ENCODE data around the gene ZBTB39.
"Not testable (repeated sequence)": the region's sequence is repeated elsewhere in the genome, so short reads cannot be mapped to it uniquely, and the experiment has no call there.

ZBTB39 gene

DNA sequence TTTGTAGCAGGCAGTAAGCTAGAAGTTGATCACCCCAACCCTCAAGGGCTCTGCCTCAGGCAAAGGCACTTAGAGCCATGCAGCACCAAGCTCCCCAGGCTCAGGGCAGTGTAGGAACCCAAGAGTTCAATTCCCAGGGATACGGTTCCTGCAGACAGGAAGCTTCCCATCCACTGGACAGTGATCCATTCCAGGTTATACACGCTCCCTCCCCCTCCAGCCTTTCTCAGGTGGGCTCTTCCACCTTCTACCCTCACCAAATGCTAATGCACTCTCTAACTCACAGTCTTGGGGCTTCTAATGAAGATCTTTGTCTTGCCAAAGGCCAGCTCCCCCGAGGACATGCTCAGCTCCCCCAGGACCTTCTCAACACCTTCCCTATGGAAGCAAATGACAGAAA lies 30.9 kb upstream of the ZBTB39 start:
- H3K27ac ChIP-seq = no peak overlapping the region
- no peak overlapping the region for H3K4me3 ChIP-seq

DNA sequence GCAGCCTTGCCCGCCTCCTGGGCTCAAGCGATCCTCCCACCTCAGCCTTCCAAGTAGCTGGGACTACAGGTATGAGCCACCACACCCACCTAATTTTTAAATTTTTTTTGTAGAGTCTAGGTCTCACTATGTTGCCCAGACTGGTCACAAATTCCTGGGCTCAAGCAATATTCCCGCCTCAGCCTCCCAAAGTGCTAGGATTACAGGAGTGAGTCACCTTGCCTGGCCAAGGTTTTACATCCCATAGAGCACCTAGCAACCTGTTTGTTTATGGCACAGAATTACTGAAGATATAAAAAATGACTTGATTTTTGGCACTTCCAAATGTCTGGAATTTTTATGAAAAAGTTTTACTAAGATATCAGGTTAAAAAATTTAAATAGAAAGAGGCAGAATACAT lies 27.1 kb upstream of the ZBTB39 start:
- no peak overlapping the region for H3K4me3 ChIP-seq
- no peak overlapping the region for H3K27ac ChIP-seq

DNA sequence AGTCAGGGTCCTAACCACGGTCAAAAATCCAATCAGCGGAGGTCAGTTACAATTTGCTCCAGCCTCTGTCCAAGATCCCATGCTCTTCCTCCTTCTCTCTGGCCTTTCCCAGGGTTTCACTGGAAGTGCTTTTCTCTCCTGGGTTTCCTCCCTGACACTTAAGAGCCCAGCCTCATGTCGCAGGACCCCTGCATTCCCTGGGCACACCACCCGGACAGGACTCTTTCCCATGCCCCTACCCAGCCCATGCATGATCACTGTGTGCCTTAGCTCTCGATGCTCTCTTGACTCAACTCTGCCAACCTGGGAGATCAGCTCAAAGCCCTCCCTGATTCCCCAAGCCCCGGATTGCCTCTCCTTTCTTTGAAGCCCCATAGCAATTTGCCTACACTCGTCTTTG lies 25.4 kb upstream of the ZBTB39 start:
- peak overlapping the region in 1 of 21 experiments; percentile 31 for H3K27ac ChIP-seq

DNA sequence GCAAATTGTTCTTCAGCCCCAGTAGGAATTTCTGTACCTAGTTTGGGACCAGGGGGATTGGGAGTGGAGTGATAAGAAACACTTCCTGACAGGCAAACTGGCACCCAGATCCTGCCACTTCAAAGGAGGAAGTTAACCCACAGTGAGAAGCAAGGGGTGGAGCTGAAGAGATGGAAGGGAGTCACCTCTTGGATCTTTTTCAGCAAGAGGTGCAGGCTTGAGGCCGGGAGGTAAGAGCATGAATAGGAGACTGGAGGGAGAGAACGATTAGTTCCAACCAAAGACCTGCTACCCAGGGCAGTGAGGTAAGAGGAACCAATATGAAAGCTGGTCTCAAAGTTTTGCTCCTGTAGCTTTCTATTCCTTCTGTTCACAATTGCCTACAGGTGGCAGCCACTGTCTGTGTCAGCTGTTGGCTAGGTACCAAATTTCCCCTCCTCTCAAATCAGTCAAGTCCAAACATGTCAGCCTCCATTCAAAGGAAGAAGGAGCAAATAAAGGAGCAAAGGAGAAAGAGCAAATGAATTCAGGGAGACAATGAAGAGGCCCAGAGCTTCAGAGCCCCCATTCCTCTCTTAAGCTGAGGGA lies 24.9 kb upstream of the ZBTB39 start:
- peak overlapping the region in 2 of 21 experiments; percentile 31 to 39 for H3K27ac ChIP-seq
- no peak overlapping the region for H3K4me3 ChIP-seq

More for the DNA sequence above, 25.4 kb upstream of the ZBTB39 start:
- no peak overlapping the region for H3K4me3 ChIP-seq

DNA sequence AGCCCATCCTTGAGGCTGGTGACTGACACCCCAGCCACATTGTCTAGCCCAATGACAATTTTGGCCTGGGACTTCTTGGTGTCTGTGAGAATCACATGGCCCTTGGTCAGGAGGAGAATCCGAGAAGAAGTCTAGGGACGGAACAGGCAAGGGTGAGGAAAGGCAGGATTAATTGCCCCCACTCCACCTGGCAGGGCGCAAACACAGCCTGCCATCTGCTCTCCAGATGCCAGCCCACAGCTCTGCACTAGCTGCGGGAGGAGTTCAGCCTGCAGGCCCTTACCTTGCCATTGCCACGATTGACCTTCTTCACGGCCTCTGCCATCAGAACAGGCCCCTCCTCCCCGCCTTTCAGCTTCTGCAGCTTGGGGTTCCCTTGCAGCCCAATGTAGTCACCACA lies 23.1 kb upstream of the ZBTB39 start:
- H3K4me3 ChIP-seq = no peak overlapping the region
- no peak overlapping the region for H3K27ac ChIP-seq

DNA sequence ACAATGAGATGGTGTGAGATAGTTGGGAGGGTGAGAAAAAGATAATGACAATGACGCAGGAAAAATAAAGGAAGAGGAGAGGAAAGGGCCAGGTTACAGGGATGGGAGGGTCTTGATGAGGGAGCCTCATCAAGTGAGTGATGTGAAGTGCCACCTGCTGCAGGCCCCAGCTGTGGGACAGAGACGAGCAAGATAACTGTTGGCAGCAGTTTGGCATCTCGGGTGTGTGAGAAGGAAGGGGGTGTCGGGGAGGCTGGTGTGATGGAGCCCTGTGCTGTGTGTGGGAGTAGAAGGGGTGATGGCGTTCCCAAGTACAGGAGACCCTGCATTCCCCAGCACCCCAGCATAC lies 21.4 kb upstream of the ZBTB39 start:
- no peak overlapping the region for H3K27ac ChIP-seq
- H3K4me3 ChIP-seq = no peak overlapping the region

DNA sequence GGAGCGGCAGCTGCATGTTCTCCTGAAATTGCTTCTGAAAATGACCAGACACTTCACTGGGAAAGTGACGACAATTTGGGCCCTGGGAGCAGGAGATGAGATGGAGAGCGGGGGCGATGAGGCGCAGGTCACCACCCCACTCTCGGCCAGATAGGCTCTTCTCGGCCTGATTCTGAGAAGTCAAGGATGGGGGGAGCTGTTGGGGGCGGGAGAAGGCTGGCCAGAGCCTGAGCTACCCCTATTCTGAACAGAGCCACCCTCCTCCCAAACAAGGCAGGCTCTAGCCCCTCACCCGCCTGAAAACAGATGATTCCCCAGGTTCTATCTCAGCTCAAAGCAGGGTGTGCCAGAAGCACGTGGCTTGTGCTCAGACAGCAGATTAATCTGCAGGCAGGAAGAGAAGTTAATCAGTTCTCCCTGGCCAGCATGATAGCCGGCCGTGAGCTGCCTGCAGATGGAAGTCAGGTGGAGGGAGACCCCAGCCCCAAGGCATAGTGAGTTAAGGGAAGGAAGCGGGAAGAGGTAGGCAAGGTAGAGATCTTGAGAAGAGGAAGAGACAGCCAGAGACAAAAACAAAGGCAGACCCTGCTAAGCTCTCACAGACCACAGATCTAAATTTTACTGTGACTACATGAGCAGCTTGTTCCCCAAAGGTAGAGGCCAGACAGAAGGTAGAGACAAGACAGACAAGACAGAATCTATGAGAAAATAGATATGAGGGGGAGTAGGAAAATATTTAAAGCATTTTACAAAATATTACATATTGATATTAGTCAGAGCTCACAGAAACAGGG lies 20.9 kb upstream of the ZBTB39 start:
- Histone ChIP-seq H3K4me3 (no peak overlapping the region), H3K27ac (no peak overlapping the region)

DNA sequence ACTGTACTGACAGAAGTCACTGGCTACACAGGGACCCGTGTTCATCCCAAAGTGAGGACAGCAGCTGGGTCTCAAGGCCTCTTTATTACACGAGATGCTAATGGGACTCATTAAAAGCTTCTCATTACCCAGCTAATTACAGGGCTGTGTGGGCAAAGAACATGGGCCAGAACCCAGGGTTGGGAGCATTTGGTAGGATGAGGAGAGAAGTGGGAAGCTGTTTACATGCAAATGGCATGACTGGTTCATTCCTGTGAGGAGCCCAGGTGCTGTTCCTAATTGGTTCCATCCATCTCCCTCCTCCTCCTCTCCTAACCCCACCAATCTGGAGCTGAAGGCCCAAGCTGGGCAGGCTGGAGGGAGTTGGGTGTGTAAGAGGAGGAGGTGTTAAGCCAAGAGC lies 18.9 kb upstream of the ZBTB39 start:
- Histone ChIP-seq H3K4me3 (no peak overlapping the region), H3K27ac (no peak overlapping the region)

DNA sequence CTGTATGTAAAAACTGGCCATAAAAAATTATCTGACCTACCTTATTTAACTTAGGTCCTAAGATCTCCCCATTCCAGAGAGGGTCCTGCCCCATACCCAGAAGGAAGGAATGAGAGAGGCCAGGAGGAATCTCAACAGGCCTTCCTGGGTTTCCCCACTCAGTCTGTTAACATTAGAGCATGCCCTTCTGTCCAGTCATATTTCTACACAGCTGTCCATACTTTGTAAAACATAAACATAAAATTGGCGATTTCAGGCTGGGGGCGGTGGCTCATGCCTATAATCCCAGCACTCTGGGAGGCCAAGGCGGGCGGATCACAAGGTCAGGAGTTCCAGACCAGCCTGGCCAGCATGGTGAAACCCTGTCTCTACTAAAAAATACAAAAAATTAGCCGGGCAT lies 16.0 kb upstream of the ZBTB39 start:
- not testable (repeated sequence) for H3K4me3 ChIP-seq, H3K27ac ChIP-seq

DNA sequence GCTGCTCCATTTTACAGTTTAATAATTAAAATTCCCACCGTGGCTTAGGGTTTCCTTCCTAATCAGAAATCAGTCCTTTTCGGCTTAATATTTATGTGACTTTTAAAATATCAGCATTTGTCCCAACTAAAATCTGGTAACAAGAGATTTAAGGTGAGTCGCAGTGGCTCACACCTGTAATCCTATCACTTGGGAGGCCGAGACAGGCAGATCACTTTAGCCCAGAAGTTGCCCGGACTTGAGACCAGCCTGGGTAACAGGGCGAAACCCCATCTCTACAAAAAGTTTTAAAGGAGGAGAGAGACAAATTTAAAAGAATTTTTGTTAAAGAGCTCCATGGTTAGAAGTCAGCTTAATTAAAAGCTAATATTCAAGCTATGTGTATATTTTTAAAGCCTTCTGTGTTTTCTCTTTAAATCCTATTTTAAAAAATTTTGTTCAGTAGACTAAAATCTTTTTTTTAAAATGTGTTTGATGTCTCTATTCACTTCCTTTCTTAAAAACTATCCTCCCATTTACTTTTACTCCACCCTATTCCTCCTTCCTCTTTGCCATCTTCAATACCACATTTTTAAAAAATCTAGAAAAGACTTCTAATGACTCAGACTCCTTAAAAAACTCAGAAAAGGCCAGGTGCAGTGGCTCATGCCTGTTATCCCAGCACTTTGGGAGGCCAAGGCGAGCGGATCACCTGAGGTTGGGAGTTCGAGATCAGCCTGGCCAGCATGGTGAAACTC lies 13.8 kb upstream of the ZBTB39 start:
- Histone ChIP-seq H3K27ac (no peak overlapping the region), H3K4me3 (no peak overlapping the region)

DNA sequence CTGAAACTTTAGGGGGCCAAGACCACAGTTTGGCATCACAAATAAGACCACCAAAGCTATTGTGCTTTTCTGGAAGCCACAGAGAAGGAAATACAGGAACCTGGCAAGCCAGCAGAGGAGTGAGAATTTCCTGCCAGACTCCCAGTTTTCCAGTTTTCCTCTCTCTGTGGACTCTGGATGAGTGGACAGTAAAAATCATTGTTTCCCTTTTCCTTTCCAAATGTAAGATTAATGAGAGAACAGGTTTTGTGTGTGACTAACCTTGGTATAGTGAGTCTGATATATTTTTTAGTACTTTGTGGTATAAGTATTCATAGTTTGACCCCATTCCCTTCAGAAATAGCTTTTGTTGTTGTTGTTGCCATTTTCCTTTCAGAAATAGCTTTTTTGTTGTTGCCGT lies 12.6 kb upstream of the ZBTB39 start:
- Histone ChIP-seq H3K4me3 (no peak overlapping the region), H3K27ac (no peak overlapping the region)

DNA sequence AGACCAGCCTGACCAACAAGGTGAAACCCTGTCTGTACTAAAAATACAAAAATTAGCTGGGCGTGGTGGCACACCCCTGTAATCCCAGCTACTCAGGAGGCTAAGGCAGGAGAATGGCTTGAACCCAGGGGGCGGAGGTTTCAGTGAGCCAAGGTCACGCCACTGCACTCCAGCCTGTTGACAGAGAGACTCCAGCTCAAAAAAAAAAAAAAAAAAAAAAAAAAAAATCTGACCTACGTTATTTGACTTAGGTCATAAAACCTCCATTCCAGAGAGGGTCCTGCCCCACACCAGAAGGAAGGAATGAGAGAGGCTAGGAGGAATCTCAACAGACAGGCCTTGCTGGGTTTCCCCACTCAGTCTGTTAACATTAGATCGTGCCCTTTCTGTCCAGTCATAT lies 12.0 kb upstream of the ZBTB39 start:
- H3K4me3 ChIP-seq, H3K27ac ChIP-seq: not testable (repeated sequence)

DNA sequence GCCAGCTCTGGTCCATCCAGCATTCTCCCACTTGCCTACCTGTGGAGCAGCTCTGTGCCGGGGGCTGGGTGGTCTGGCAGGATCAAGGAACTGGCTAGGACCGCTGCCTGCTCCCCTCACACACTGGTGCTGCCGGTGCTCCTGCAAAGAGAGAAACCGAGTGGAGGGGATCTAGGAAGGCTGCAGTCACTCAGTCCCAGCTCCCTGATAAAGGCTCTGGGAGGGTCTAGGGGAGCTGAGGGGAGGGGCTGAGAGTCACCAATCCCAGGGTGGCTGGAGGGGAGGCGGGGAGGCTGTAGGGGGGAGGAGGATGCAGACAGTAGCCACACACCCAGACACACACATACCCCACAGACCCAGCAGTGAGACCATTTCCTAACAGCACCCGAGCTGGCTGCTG lies 10.0 kb upstream of the ZBTB39 start, which contains the start of gene TAC3:
Gene TAC3 (minus strand): TSS at position 182 of the 400 bp plus-strand sequence. CDS start 732 bp downstream, outside the sequence.
- H3K27ac ChIP-seq = no peak within 1 kb of the TSS
- no peak within 1 kb of the TSS for H3K4me3 ChIP-seq

DNA sequence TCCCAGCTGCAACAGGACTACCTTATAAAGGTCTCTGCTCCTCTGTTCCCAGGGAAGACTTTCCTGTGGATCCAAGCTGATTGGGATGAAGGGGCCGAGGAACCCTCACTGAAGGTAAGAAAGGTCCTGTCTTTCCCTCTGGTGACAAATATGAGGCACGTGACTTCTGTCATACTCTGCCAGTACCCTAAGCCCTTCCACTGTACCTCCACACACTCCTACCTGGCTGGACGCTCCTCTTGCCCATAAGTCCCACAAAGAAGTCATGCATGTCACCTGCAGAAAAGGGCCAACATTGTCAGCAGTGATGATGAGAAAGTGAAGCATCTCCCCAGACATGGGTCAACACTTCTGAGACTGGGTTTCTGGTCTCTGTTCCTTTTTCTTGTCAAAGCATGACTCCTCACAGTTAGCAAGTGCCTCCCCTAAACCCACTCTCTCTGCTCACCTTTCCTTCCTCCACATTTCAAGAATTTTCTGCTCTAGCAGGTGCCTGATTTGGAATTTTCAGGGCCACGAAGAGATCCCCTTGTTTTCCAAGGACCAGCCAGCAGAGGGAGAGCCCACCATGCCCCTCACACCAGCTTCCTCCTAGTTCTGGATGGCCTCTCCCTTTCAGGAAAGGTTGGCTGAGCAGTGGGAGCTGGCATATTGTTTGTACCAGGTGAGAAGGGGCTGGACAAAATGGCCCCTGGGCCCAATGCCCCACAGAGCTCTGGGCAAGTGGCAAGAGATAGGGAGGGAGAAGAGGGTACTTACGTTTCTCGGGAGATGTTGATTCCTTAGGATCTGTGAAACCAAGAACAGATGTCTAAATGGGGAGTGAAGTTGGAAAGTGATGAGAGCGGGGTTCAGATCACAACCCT lies 6.5 kb upstream of the ZBTB39 start:
- H3K27ac ChIP-seq = no peak overlapping the region

DNA sequence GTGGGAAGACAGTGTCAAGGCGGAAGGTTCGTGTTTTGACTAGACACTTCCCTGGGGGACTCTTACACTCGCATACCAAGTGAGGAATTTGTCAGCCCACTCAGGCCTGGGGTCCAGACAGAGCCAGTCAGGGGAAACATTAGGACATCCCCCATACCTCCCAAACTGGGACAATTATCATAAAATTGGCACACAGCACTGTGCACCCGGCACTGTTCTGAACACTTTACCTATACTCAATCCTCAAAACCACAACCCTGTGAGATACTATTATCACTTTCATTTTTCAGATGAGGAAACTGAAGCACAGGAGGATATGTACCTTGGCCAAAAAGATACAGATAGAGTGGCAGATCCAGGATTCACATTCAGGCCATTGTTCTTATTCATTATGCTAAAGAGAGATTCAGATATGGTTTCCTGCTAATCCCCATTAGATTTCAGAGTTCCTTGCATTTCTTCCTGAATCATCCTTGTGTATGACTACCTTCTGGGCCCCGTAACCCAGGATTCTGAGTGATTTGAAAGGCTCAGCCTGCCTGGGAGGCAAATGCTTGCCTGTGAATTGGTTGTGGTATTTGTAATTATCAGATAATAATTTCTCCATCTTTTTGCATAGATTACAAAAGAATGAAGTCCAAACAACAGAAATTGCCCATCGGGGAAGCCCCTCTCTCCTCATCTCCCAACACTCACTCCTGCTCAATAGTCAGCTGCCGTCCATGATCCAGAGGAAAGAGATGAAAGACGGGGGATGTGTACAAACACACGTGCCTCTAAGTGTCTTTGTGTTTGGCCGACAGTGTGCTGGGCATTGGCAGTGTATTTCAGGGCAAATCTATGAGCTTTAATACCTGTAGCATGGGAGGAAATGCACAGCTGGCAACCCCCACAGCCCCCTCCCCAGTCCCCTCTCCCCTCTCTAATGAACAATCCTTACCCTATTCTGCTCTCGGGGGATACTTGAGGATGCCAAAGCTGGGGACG lies 5.4 kb upstream of the ZBTB39 start:
- Histone ChIP-seq H3K4me3 (no peak overlapping the region), H3K27ac (no peak overlapping the region)

More for the DNA sequence above, 6.5 kb upstream of the ZBTB39 start:
- no peak overlapping the region for H3K4me3 ChIP-seq

DNA sequence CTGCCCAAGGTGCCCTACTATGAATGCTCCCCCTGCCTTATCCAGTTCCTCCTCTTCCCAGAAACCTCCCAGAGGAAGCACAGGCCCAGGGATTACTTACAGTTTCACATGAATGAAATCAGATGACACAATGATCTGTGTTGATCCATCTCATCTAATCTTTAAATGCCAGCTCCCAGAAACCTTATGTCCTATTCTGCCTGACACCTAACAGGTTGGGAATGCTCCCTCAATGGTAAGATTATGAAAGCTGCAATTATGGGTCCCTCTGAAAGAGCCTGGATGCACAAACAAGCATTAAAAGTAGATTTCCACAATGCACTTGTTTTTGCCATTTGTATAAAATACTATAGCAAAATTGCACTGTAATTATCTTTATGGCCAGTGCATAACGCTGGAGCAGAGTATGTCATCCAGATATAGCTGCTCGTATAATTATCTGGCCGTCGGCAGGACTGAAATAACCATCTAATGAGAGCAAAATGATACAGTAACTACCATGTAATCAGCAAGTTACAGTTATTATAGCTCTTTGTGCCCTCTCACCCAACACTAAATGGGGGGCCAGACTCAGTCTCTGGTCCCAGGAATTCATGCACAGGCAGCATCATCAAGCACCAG lies 4.4 kb upstream of the ZBTB39 start:
- no peak overlapping the region for H3K4me3 ChIP-seq
- no peak overlapping the region for H3K27ac ChIP-seq

DNA sequence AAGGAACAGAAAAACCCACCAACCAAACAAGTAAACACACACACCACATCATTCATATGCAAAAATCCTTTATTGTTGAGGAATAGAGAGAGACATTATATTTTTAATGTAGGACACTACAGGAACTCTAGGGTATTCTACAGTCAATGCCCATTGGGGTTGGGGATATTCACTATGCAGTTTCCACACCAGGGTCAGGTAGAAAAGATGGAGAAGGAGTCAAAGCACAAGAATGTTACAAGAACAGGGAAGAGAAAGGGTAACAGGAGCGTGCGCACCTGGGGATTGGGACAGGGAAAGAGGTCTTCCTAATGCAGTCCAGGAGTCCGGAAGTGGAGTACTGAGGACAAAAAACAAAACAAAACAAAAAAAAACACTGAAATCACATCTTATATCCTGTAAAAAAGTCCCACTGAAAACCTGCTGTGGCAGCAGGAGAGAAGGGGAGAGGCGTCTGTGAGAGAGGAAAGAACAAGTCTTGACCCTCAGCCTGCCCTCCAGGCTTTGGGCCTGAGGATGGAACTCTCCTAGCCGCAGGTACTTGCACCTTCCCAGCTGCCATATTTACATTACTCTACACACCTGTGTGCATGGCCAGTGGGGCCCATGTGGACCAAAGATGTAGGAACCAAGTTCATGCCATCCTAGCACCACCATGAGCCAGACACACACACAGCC lies 3.7 kb upstream of the ZBTB39 start:
- no peak overlapping the region for H3K27ac ChIP-seq
- no peak overlapping the region for H3K4me3 ChIP-seq

DNA sequence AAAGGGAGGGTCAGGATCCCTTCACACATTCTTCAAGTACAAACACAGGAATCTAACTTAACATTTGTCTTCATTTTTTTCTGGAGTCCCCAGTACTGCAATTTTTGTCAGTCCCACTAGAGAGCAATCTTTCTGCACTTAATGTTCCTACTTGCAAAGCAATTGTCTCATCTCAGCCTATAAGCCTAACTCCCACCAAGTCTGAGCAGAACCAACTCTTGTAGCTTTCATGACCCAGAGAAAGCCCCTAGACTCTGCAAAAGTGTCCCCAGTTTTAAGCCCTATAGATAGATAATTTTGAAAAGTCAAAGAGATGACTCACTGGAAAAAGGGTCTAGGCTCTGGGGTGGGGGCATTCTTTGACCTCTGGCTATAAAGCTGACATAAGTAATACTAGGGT lies 1.8 kb upstream of the ZBTB39 start:
- H3K27ac ChIP-seq = no peak overlapping the region

More for the DNA sequence above, 1.8 kb upstream of the ZBTB39 start:
- H3K4me3 ChIP-seq = no peak overlapping the region
